Right lobe of liver (tissue), 4 donors: Measurements from ENCODE around the gene PRKCD.

Experiments used
- POLR2A ChIP-seq: fragments of 450-650 bp; IDR thresholded peaks from one replicate; pipeline ENCODE4 v1.6.1; 2017; ENCODE audit warnings: antibody characterized with exemption, mild to moderate bottlenecking
- TF ChIP-seq, protein P1 (sequence below), 4 donors: fragments of 200-600 bp in 3 of 4; fragments of 450-650 bp in 1 of 4; IDR thresholded peaks; one replicate each; pipeline versions ENCODE4 v1.5.1 to v1.8.0; 2016 to 2022; ENCODE audit warnings: antibody characterized with exemption in 4 of 4, mild to moderate bottlenecking in 2 of 4
- donor health status: DM: no; HTN: no; CAD: no.
- donor health status: DM: no; HTN: no; CAD: no.
- donor health status: DM: no; HTN: yes; CAD: no.

- TF ChIP-seq, protein P1, sequence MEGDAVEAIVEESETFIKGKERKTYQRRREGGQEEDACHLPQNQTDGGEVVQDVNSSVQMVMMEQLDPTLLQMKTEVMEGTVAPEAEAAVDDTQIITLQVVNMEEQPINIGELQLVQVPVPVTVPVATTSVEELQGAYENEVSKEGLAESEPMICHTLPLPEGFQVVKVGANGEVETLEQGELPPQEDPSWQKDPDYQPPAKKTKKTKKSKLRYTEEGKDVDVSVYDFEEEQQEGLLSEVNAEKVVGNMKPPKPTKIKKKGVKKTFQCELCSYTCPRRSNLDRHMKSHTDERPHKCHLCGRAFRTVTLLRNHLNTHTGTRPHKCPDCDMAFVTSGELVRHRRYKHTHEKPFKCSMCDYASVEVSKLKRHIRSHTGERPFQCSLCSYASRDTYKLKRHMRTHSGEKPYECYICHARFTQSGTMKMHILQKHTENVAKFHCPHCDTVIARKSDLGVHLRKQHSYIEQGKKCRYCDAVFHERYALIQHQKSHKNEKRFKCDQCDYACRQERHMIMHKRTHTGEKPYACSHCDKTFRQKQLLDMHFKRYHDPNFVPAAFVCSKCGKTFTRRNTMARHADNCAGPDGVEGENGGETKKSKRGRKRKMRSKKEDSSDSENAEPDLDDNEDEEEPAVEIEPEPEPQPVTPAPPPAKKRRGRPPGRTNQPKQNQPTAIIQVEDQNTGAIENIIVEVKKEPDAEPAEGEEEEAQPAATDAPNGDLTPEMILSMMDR (IDR thresholded peaks at IDR 0.05) = no peak
- TF ChIP-seq POLR2A = no peak
These were observed 63.5 kb downstream of the PRKCD start for GRCh38 chr3:53224536-53224935.
